ENCODE data around the gene SLC1A7.

DNA sequence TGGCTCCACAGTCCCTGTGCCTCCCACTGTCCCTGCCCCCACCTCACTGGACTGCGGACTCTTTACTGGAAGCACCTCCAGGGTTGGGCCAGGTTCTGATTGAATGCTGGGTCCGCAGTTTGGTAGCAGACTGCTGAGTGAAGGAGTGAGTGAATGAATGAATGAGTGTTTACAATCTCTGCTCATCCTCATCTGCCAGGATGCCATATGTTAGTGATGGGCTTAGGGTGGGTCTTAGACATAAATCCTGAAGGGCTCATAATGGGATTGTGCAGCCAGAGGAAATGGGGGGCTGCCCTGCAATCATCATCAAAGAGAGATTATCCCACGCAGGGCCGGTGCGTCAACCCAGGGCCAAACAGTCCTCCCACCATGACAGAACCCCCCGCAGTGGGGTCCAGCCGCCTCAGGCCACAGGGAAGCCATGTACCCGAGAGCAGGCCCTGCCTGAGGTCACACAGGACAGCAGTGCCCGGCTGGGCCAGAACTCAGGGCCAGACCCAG, 26.1 kb downstream of the SLC1A7 start:
- no peak for TF ChIP-seq POLR2AphosphoS5 (IDR thresholded peaks at IDR 0.05)
- no peak for TF ChIP-seq CTCF (IDR thresholded peaks at IDR 0.05)
- TF ChIP-seq POLR2A (IDR thresholded peaks at IDR 0.05), result no peak
- TF ChIP-seq EP300 (IDR thresholded peaks at IDR 0.05), result no peak

All from sigmoid colon (tissue), 4 donors.